Measurements from ENCODE around the gene CDH23.

GRCh38 chr10:71804077-71804476 lies 407.4 kb downstream of the CDH23 start:
- TF ChIP-seq, protein P1, sequence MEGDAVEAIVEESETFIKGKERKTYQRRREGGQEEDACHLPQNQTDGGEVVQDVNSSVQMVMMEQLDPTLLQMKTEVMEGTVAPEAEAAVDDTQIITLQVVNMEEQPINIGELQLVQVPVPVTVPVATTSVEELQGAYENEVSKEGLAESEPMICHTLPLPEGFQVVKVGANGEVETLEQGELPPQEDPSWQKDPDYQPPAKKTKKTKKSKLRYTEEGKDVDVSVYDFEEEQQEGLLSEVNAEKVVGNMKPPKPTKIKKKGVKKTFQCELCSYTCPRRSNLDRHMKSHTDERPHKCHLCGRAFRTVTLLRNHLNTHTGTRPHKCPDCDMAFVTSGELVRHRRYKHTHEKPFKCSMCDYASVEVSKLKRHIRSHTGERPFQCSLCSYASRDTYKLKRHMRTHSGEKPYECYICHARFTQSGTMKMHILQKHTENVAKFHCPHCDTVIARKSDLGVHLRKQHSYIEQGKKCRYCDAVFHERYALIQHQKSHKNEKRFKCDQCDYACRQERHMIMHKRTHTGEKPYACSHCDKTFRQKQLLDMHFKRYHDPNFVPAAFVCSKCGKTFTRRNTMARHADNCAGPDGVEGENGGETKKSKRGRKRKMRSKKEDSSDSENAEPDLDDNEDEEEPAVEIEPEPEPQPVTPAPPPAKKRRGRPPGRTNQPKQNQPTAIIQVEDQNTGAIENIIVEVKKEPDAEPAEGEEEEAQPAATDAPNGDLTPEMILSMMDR (optimal IDR thresholded peaks at IDR 0.05 in 1 of 3, IDR thresholded peaks at IDR 0.05 in 1 of 3, conservative IDR thresholded peaks at IDR 0.05 in 1 of 3; ENCODE audit: extremely low read depth in 1 of 3, insufficient read depth in 2 of 3, low read length in 3 of 3): no peak
- TF ChIP-seq EZH2 (IDR thresholded peaks at IDR 0.05; ENCODE audit: low read length): no peak
